Type B pancreatic cell (in vitro differentiated cells): ENCODE results near the gene CAPN8. TPM values are rescaled to one million over a fixed set of nuclear protein-coding genes. Genes with fewer than 3 reads are reported as not detected.
A peak's percentile ranks its signal among the peaks of the same experiment; 100 is the strongest.

Source experiments
- DNase-seq: peaks from one replicate; pipeline ENCODE4 v3.0.0; 2021; ENCODE audit warnings: mixed read lengths; ENCODE audit not compliant: unreplicated experiment; ENCODE audit errors: extremely low spot score
- H3K27ac Mint-ChIP-seq: 2 replicates; pipeline ENCODE4 v1.8.0; 2021; ENCODE audit warnings: mild to moderate bottlenecking, mixed read lengths
- H3K27me3 Mint-ChIP-seq: 2 replicates; pipeline ENCODE4 v1.8.0; 2021; ENCODE audit warnings: mixed read lengths
- H3K36me3 Mint-ChIP-seq: 2 replicates; pipeline ENCODE4 v1.8.0; 2021; ENCODE audit warnings: mixed read lengths
- H3K4me1 Mint-ChIP-seq: one replicate; pipeline ENCODE4 v1.8.0; 2021; ENCODE audit warnings: mixed read lengths; ENCODE audit not compliant: unreplicated experiment
- H3K4me3 Mint-ChIP-seq: 2 replicates; pipeline ENCODE4 v1.8.0; 2021; ENCODE audit warnings: mild to moderate bottlenecking, mixed read lengths
- H3K9me3 Mint-ChIP-seq: 2 replicates; pipeline ENCODE4 v1.8.0; 2021; ENCODE audit warnings: mixed read lengths
- CTCF ChIP-seq: fragments of 200-600 bp; sonication (generic); conservative IDR thresholded peaks from 2 replicates; pipeline ENCODE4 v1.5.0; 2021; ENCODE audit warnings: antibody characterized with exemption, mild to moderate bottlenecking
- total RNA-seq: library from RNA; stranded (reverse); gene quantifications from 2 replicates; pipeline ENCODE4 v1.2.1, GENCODE V29; 2021; ENCODE audit warnings: low replicate concordance

Gene CAPN8
- total RNA-seq, 1 donor from 2014 or later, result 2.3 TPM

DNA sequence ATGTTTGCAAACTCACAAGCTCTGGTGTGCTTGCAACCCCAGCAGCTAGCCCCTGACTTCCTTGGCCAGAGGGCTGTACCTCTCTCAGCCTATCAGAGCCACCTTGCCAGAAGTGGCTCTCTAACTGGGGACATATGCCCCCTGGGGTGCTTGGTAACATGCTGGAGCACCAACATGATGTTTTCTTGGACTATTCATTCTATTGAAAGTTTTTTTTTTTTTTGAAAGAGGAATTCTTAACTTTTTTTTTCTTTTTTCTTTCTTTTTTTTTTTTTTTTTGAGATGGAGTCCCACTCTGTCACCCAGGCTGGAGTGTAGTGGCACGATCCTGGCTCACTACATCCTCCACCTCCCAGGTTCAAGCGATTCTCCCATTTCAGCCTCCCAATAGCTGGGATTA lies 14.7 kb upstream of the CAPN8 start:
- Mint-ChIP-seq H3K27ac (no peak overlapping the region), H3K4me3 (no peak overlapping the region), H3K9me3 (no peaks in the 10 kb centered on the region), H3K36me3 (no peaks in the 10 kb centered on the region), H3K27me3 (peaks cover 14% of the 10 kb centered on the region), H3K4me1 (peaks cover 5% of the 10 kb centered on the region)
- DNase-seq, result no peak
- TF ChIP-seq CTCF, result no peak

DNA sequence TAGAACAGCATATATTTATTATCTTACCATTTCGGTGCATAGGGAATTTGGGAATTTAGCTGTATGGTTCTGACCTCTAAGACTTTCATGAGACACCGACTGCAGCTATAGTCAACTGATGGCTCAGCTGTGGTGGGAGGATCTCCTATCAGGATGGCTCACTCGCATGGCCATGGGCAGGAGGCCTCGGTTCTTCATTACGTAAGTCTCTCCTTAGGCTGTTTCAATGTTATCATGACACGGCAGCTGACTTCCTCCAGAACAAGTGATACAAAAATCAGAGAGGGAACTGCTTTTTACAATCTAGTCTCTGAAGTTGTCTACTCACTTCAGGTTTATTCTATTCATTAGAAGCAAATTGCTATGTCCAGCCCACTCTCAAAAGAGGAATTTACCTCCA lies 13.3 kb upstream of the CAPN8 start:
- Mint-ChIP-seq H3K4me1 (no peaks in the 10 kb centered on the region), H3K36me3 (no peaks in the 10 kb centered on the region), H3K27ac (no peak overlapping the region), H3K9me3 (peaks cover 4% of the 10 kb centered on the region), H3K4me3 (no peak overlapping the region), H3K27me3 (peaks cover 9% of the 10 kb centered on the region)
- TF ChIP-seq CTCF, result no peak
- no peak for DNase-seq

DNA sequence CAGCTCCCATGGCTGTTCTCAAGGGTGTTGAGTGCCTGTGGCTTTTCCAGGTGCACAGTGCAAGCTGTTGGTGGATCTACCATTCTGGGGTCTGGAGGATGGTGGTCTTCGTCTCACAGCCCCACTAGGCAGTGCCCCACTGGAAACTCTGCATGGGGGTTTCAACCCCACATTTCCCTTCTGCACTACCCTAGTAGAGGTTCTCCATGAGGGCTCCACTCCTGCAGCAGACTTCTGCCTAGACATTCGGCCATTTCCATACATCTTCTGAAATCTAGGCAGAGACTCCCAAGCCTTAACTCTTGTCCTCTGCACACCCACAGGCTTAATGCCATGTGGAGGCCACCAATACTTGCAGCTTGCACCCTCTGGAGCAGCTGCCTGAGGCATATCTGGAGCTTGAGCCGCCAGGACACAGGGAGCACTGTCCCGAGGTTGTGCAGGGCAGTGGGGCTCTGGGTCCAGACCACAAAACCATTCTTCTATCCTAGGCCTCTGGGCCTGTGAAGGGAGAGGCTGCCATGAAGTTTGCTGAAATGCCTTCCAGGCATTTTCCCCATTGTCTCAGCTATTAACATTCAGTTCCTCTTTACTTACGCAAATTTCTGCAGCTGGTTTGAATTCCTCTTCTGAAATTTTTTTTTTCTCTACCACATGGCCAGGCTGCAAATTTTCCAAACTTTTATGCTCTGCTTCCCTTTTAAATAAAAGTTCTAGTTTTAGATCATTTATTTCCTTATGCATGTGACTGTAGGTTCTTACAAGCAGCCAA lies 8.8 kb upstream of the CAPN8 start:
- H3K27ac Mint-ChIP-seq, result no peak overlapping the region
- TF ChIP-seq CTCF, result no peak
- no peaks in the 10 kb centered on the region for H3K27me3 Mint-ChIP-seq
- H3K4me1 Mint-ChIP-seq, result no peaks in the 10 kb centered on the region
- no peak overlapping the region for H3K4me3 Mint-ChIP-seq
- peaks cover 4% of the 10 kb centered on the region for H3K9me3 Mint-ChIP-seq
- H3K36me3 Mint-ChIP-seq, result no peaks in the 10 kb centered on the region
- no peak for DNase-seq

- Mint-ChIP-seq H3K27ac (no peak overlapping the region), H3K36me3 (no peaks in the 10 kb centered on the region)
- no peak for DNase-seq
Measured at GRCh38 chr1:223670458-223671159, 5.1 kb upstream of the CAPN8 start.

More at GRCh38 chr1:223670458-223671159, 5.1 kb upstream of the CAPN8 start:
- no peak overlapping the region for H3K4me3 Mint-ChIP-seq
- H3K27me3 Mint-ChIP-seq, result peaks cover 3% of the 10 kb centered on the region
- TF ChIP-seq CTCF, result peak; percentile 74
- no peaks in the 10 kb centered on the region for H3K4me1 Mint-ChIP-seq
- H3K9me3 Mint-ChIP-seq, result peaks cover 4% of the 10 kb centered on the region
